LHCN-M2 (cell line): Measurements from ENCODE around the gene FAM13C. TPM values are rescaled to one million over a fixed set of nuclear protein-coding genes. Genes with fewer than 3 reads are reported as not detected.

Experiments
- DNase-seq: peaks from one replicate; pipeline ENCODE4 v3.0.0-alpha.2; 2012; ENCODE audit warnings: low read depth
- total RNA-seq: library from RNA; depleted of rRNA; stranded (reverse); fragments of >200 nt; gene quantifications from 2 replicates; pipeline ENCODE4 v1.2.3, GENCODE V29; 2014

The FAM13C gene
- total RNA-seq, 1 experiment from 2014 or later = 20.4 TPM

DNA sequence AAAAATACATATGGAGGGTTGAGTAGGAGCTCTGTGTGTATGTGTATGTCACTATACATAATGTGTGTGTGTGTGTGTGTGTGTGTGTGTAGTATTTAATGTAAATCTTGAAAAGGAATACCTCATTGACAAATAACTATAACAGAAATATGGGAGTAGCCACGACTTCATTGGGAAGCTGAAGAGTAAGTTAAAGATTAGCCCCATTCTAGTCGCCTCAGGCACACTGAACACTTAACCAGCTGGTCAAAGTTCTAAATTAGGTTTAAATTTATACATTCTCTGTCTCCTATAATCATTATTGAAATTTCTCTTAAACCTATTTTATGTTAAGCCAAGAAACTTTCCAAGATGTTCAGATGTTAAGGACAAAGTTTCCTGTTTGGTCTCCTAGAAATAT lies 45.3 kb downstream of the FAM13C start:
- no peak for DNase-seq

DNA sequence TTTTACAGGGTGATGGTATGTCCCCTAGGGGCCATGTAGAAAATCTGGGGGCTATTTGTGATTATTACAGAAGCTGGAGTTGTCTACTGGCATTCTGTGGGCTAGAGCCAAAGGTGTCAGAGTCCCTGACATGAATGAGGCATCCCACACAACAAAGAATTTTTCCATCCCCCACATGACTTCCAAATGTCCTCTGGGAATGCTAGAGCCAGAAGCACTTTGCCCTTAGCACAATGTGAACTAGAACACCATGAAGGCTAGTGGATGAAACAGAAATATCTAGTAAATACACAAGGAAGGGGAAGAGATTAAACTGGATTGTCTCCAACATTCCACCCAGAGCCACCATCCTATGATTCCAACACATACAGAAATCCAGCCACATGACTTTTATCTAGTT lies 46.9 kb downstream of the FAM13C start:
- DNase-seq = peak; percentile 46

DNA sequence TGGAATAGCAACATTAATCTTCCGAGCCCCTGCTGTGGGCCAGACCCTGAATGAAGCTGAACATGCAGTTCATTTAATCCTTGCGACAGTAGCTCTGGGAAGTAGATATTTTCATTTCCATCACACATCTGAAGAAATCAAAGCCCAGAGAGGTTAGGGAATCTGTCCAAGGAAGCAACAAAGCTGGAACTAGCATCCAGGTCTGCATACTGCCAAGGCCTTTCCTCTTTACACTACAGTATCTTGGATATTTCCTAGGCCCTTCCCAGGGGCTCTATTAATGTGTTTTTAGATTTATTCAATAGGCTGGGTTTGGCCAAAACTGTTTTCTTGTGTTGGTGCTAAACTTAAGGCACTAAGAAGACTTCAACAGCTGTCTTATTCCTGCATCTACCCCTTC lies 48.1 kb downstream of the FAM13C start:
- no peak for DNase-seq

DNA sequence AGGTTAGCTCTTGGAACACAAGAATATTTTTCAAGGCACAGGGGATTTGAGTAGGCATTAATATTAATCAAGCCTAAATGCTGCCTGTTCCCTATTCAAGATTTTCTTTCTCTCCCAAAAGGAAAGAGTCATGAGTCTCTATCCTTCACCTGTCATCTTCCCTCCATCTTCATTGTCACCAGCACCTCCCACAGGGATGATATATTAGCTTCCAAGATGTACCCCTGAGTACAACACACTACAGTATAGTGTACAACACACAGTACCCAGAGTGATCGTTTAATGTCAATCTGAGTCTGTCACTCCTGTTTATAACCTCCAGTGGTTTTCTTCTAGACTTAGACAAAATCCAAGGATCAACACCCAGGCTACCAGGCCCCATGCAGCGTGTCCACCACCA lies 50.1 kb downstream of the FAM13C start:
- no peak for DNase-seq

DNA sequence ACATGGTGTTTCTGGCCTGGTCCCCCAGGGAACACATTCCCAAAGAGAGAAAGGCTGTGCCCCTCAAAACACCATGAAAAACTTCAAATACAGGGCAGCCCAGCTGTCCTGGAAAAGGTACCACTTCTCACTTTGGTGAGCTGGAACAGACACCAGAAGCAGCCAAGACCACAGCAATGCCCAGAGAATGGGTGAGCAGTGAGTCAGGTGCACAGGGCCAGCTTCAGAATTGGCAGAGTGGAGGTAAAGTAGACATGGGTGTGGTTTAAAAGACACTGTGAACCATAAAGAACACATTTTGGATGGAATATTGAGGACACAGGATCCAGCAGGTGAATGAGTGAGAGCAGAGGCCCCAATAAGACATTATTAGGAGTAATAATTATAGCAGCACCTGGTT lies 51.3 kb downstream of the FAM13C start:
- no peak for DNase-seq

DNA sequence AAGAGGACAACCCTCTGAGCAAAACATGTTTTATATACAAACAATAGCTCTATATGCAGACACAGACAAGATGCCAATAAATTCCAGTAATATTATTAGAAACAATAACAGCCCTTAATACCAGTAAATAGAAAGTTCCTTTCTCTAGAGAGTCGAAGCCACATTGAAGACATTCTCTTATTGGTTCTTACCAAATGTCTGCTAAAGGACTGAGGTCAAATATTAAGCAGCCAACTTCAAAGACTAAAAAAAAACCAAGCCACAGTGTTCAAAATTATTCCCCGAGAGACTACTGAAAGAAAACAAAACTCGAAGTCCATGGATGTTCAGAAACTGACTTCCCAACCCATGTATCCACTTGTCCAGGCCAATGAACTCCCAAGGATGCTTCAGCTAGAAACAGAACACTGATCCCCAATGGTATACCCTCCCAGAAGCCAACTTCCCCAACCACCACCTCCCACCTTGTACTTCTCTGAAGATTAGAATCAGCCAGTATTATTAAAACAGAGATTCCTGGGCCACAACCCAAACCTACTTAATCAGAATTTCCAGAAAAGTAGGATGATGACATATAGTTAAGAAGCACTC lies 51.9 kb downstream of the FAM13C start:
- no peak for DNase-seq

- DNase-seq = no peak
Observed at GRCh38 chr10:59304521-59305097, 57.7 kb downstream of the FAM13C start.

GRCh38 chr10:59303018-59303417 lies 59.3 kb downstream of the FAM13C start:
- no peak for DNase-seq

- no peak for DNase-seq
Observed at GRCh38 chr10:59302381-59302780, 60.0 kb downstream of the FAM13C start.

DNA sequence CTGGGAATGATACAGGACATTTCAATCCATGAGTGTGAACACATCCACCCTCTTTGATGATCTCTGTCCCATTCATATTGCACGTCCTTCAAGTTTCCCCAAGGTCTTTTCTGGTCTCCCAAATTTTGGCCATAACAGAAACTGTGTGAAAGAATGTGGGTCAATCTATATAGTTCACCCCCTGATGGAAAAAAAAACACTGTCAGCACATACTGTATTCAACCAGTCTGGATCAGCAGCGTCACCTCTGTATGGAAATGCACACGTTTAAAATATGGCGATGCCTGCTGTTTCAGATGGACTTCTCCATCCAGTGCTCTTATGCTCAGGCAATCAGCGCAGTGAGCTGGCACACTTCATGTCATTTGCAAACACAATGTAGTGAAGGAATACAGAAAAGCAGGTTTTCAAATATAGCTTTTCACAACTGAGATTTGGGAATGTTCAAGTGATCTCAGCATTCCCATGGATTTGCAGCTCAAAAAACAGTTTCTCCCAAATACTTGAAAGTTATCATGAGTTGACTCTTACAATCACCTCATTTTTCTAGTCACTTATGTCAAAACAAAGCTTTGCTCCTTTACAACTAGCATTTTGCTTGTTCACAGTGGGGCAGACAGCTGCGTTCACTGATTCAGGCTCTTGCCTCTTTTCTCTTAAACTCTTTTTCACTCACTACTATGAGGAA lies 61.1 kb downstream of the FAM13C start:
- DNase-seq = no peak

DNA sequence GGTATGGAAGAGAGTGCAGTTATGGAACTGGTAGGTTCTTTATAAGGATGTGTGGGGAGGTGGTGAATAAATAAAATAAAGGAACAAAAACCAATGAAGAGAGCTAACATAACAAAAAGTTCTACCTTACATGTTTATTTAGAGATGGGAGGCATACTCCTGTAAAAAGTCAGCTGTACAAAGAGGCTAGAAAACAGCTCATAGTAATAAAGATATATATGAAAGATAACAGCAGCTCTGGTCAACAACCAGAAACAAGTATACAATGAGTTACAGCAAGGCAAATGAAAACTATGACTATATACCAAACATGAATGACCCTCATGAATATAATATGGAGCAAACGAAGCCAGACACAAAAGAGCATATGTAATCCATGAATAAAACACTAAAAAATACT lies 62.0 kb downstream of the FAM13C start:
- DNase-seq = no peak

DNA sequence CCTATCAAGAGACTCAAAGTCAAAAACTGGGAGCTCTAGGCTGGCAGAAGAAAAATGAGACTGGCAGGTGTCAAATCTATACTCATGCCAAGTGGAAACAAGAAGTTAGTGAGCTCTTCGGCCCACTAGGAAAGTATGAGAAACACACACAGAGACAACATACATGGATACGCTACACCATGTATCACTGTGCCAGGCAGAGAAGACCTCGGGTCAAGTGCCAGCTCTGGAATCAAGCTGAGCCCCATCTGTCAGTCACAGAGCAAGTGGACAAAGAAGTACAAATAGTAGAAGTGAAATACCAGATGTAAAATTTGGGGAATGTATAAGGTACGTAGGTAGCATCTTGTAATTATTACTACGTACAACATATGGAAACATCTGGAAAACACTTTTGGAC lies 62.4 kb downstream of the FAM13C start:
- no peak for DNase-seq

GRCh38 chr10:59290448-59290847 lies 71.9 kb downstream of the FAM13C start:
- peak; percentile 15 for DNase-seq

DNA sequence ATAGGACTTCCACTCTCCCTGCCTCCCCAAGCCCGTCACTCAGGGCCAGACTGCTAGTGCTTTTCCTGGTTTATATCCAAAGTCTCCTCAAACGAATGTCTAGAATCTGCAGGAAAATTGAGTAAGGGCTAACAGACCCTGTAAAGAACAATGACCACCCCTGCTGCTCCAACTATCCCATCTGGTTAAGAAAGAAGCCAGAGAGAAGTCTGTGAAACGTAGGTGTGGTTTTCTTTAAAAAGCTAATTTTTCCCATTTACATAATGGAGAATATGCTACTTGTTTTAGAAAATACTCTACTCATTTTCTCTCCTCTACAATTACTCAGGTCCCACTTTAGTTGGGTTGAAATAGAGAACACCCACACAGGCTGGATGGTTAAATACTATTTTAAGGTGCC lies 72.5 kb downstream of the FAM13C start:
- DNase-seq = no peak

- peak; percentile 37 for DNase-seq
Observed at GRCh38 chr10:59287587-59288255, 74.6 kb downstream of the FAM13C start.

GRCh38 chr10:59285848-59286247 lies 76.5 kb downstream of the FAM13C start:
- DNase-seq = no peak

DNA sequence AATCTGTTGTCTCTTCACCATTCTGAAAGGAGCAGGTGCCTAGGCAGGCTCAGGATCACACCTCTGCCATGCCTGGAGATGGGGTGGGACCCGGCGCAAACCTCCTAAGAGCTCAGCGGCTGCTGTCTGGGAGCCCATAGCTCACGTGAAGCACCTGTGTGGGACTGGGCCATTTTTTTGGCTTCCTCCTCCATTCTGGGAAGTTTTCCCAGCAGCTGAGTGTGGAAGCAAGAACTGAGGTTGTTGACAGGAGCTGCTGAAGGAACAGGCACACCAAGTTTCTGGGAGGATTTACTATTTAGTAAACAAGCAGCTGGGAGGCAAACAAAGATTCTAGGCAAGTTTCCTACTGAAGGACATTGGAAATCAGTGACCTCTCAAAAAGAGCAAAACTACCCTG lies 77.3 kb downstream of the FAM13C start:
- no peak for DNase-seq

GRCh38 chr10:59284118-59284975 lies 78.0 kb downstream of the FAM13C start:
- DNase-seq = peak; percentile 70

GRCh38 chr10:59283456-59284091 lies 78.8 kb downstream of the FAM13C start:
- DNase-seq = peak; percentile 90

DNA sequence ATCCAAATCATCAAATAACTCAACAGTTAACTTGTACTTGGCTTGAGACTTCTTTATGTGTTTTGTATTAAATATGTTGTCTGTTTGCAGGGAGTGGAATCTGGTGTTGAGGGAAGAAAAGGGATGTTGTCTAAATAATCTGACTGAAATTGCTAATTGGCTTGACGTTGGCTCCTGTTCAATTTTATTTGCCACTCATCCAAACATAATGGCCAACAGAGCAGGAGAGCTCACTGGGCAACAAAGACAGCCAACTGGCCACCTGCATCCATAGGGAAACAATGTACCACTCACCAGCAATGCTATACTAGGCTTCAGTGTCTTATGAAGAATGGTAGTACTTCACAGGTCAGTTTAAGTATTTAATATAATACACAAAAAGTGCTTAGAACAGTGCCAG lies 80.5 kb downstream of the FAM13C start:
- DNase-seq = no peak

DNA sequence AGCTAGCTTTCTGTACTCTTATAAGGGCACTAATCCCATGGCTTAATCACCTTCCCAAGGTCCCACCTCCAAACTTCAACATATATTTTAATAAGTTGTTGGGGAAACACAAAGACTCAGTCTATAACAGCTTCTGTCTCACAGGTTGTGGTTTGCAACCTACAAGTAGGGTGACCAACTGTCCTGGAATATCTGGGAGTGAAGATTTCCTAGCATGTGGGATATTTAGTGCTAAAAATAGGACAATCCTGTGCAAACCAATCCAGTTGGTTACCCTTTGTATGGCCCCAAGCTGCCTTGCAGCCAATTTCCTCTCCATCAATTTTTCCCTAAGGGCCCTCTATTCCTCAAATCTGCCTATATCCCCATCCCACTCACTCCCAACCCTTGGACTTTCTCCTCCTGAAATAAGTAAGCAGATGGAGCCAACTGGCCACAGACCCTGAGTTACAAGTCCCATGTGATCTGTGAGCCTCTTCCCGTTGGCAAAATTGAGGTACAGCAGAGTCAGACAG lies 82.3 kb downstream of the FAM13C start:
- peak; percentile 31 for DNase-seq
